DOHH2 (cell line): Measurements from ENCODE around the gene ARFGEF3.

Experiments
- H3F3A ChIP-seq: fragments of 200-600 bp; sonication (generic), shearing (Covaris generic); 2 replicates; pipeline ENCODE4 v1.6.0; 2016; ENCODE audit warnings: antibody characterized with exemption, mild to moderate bottlenecking; ENCODE audit not compliant: control insufficient read depth, insufficient read depth
- H3K27ac ChIP-seq: fragments of 200-600 bp; sonication (generic); 2 replicates; pipeline ENCODE4 v1.5.1; 2014; ENCODE audit warnings: low read depth, mild to moderate bottlenecking, low read length, moderate library complexity
- H3K27me3 ChIP-seq: fragments of 200-600 bp; sonication (generic); 2 replicates; pipeline ENCODE4 v1.6.1; 2014; ENCODE audit warnings: mild to moderate bottlenecking, low read length, mixed read lengths; ENCODE audit not compliant: control insufficient read depth
- H3K36me3 ChIP-seq: fragments of 200-600 bp; sonication (generic); 2 replicates; pipeline ENCODE4 v1.6.1; 2014; ENCODE audit warnings: mild to moderate bottlenecking, low read length, moderate library complexity, mixed read lengths; ENCODE audit not compliant: control insufficient read depth
- H3K4me1 ChIP-seq: fragments of 200-600 bp; sonication (generic); 2 replicates; pipeline ENCODE4 v1.6.1; 2014; ENCODE audit warnings: mild to moderate bottlenecking, low read length, mixed read lengths; ENCODE audit not compliant: control insufficient read depth
- H3K4me2 ChIP-seq: fragments of 200-600 bp; sonication (generic); 2 replicates; pipeline ENCODE4 v1.6.0; 2014; ENCODE audit warnings: mild to moderate bottlenecking, low read length, moderate library complexity
- H3K4me3 ChIP-seq: fragments of 200-600 bp; sonication (generic); 2 replicates; pipeline ENCODE4 v1.5.1; 2014; ENCODE audit warnings: mild to moderate bottlenecking, low read length, mixed read lengths
- H3K79me2 ChIP-seq: fragments of 200-600 bp; sonication (generic); 2 replicates; pipeline ENCODE4 v1.6.1; 2014; ENCODE audit warnings: mild to moderate bottlenecking, low read length, mixed read lengths; ENCODE audit not compliant: control insufficient read depth
- H3K9me2 ChIP-seq: fragments of 200-600 bp; sonication (generic); replicated peaks from 2 replicates; pipeline ENCODE4 v1.6.1; 2014; ENCODE audit warnings: mild to moderate bottlenecking, low read length, mixed read lengths; ENCODE audit not compliant: control insufficient read depth
- H3K9me3 ChIP-seq: fragments of 200-600 bp; sonication (generic); 2 replicates; pipeline ENCODE4 v1.6.1; 2014; ENCODE audit warnings: antibody characterized with exemption, low read length, mixed read lengths; ENCODE audit not compliant: control insufficient read depth, insufficient read depth
- H4K20me1 ChIP-seq: fragments of 200-600 bp; sonication (generic); 2 replicates; pipeline ENCODE4 v1.6.0; 2014; ENCODE audit warnings: low read depth, mild to moderate bottlenecking, antibody characterized with exemption, low read length, moderate library complexity; ENCODE audit not compliant: control insufficient read depth, insufficient read depth
- CTCF ChIP-seq: fragments of 200-600 bp; sonication (generic); IDR thresholded peaks from one replicate; pipeline ENCODE4 v1.5.1; 2014; ENCODE audit warnings: antibody characterized with exemption, mild to moderate bottlenecking, low read depth, low read length; ENCODE audit not compliant: poor library complexity, severe bottlenecking
- EZH2phosphoT487 ChIP-seq: fragments of 200-600 bp; sonication (generic); IDR thresholded peaks from 2 replicates; pipeline ENCODE4 v1.6.1; 2017; ENCODE audit warnings: borderline replicate concordance, mild to moderate bottlenecking, antibody characterized with exemption, low read length, moderate library complexity, mixed read lengths

Gene ARFGEF3

GRCh38 chr6:138162955-138163575 lies 1.3 kb downstream of the ARFGEF3 start:
- Histone ChIP-seq H3F3A (no peaks in the 10 kb centered on the region), H4K20me1 (no peaks in the 10 kb centered on the region), H3K36me3 (no peaks in the 10 kb centered on the region), H3K27me3 (peaks cover 21% of the 10 kb centered on the region), H3K9me2 (no peaks in the 10 kb centered on the region; the same call in 1 of the 2 replicates), H3K4me2 (no peak overlapping the region), H3K9me3 (no peaks in the 10 kb centered on the region; the same call in 1 of the 2 replicates), H3K4me1 (no peaks in the 10 kb centered on the region), H3K79me2 (no peaks in the 10 kb centered on the region), H3K4me3 (no peak overlapping the region), H3K27ac (no peak overlapping the region)
- no peak for TF ChIP-seq EZH2phosphoT487
- TF ChIP-seq CTCF: no peak

- no peaks in the 10 kb centered on the region for H3K36me3 ChIP-seq
- no peaks in the 10 kb centered on the region for H3K27me3 ChIP-seq
- H3K27ac ChIP-seq: no peak overlapping the region
- no peak overlapping the region for H3K4me2 ChIP-seq
- H3K4me1 ChIP-seq: no peaks in the 10 kb centered on the region
- H4K20me1 ChIP-seq: no peaks in the 10 kb centered on the region
- H3K9me2 ChIP-seq: no peaks in the 10 kb centered on the region
- H3K4me3 ChIP-seq: no peak overlapping the region
- no peaks in the 10 kb centered on the region for H3K79me2 ChIP-seq
- no peaks in the 10 kb centered on the region for H3F3A ChIP-seq
- H3K9me3 ChIP-seq: no peaks in the 10 kb centered on the region
- TF ChIP-seq CTCF (no peak), EZH2phosphoT487 (no peak)
These were observed 13.9 kb downstream of the ARFGEF3 start for GRCh38 chr6:138175596-138175995.

- no peaks in the 10 kb centered on the region for H3K9me3 ChIP-seq
- H3K27me3 ChIP-seq: no peaks in the 10 kb centered on the region
- no peak overlapping the region for H3K4me3 ChIP-seq
- no peaks in the 10 kb centered on the region for H3F3A ChIP-seq
- H3K9me2 ChIP-seq: no peaks in the 10 kb centered on the region
- TF ChIP-seq EZH2phosphoT487: no peak
- no peak for TF ChIP-seq CTCF
- no peaks in the 10 kb centered on the region for H4K20me1 ChIP-seq
- no peaks in the 10 kb centered on the region for H3K4me1 ChIP-seq
- H3K79me2 ChIP-seq: no peaks in the 10 kb centered on the region
- no peak overlapping the region for H3K27ac ChIP-seq
- no peak overlapping the region for H3K4me2 ChIP-seq
- no peaks in the 10 kb centered on the region for H3K36me3 ChIP-seq
These were observed 15.0 kb downstream of the ARFGEF3 start for GRCh38 chr6:138176652-138177232.
